H54 (cell line): Measurements from ENCODE around the gene UTY.

Source experiments
- DNase-seq: peaks from one replicate; pipeline ENCODE4 v3.0.0; 2011; ENCODE audit warnings: low spot score, mixed read lengths; ENCODE audit not compliant: insufficient read length
- FAIRE-seq: peaks from 3 replicates; lab custom pipeline; 2011; peaks lifted over from hg19 to GRCh38; lab: Jason Lieb, UNC
- POLR2A ChIP-seq: IDR thresholded peaks from 2 replicates; pipeline ENCODE4 v1.6.1; 2011; ENCODE audit warnings: low read depth, mild to moderate bottlenecking, low read length

The UTY gene

GRCh38 chrY:13363641-13364040 lies 116.2 kb downstream of the UTY start:
- FAIRE-seq (no peak), DNase-seq (no peak)

DNA sequence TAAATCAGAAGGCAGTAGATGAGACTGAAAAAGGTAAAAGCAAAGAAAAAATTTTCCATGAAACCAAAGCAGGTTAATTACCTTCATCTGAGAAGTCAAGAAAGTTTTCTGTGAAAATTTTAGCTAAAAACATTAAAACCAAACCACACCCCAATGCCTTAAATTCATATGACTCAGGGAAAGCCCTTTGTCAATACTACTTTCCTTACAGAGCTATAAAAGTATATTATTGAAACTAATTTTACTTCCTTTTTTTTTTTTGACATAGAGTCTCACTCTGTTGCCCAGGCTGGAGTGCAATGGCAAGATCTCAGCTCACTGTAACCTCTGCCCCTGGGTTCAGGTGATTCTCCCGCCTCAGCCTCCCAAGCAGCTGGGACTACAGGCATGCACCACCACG lies 117.2 kb downstream of the UTY start:
- no peak for TF ChIP-seq POLR2A
- FAIRE-seq (no peak), DNase-seq (no peak)

More at GRCh38 chrY:13363641-13364040, 116.2 kb downstream of the UTY start:
- no peak for TF ChIP-seq POLR2A

- TF ChIP-seq POLR2A, result no peak
- DNase-seq (no peak), FAIRE-seq (no peak)
Measured at GRCh38 chrY:13361656-13362636, 117.9 kb downstream of the UTY start.

- DNase-seq (no peak), FAIRE-seq (no peak)
- no peak for TF ChIP-seq POLR2A
Measured at GRCh38 chrY:13351443-13351842, 128.4 kb downstream of the UTY start.

- no peak for DNase-seq
- no peak for FAIRE-seq
- no peak for TF ChIP-seq POLR2A
Measured at GRCh38 chrY:13347106-13347505, 132.7 kb downstream of the UTY start.

GRCh38 chrY:13345549-13345948 lies 134.3 kb downstream of the UTY start:
- no peak for DNase-seq

DNA sequence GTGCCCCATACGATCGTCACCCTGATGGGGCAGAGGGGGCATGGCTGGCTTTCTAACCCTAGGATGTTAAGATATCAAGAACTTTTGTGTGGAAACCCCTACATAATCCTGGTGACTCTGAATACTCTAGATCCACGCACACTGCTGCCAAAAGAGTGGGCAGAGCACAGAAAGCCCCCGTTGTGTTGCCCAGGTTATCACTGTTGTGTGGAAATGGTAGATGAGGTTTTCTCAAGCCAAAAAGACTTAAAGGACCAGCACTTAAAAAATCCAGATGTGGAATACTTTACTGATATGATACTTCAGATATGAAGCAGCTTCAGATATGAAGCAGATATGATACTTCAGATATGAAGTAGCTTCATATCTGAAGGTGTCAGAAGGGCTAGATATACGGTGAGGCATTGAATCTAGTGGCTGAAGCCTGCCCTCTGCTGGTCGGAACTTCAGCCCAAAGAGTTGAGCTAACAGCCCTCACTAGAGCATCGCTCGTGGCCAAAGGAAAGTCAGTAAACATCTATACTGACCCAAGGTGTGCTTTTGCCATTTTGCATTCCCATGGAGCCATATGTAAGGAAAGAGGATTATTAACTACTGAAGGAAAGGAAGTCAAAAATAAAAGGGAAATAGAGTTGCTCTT lies 136.4 kb downstream of the UTY start:
- DNase-seq (no peak), FAIRE-seq (no peak)
- TF ChIP-seq POLR2A, result no peak

More at GRCh38 chrY:13345549-13345948, 134.3 kb downstream of the UTY start:
- TF ChIP-seq POLR2A, result no peak
- no peak for FAIRE-seq

DNA sequence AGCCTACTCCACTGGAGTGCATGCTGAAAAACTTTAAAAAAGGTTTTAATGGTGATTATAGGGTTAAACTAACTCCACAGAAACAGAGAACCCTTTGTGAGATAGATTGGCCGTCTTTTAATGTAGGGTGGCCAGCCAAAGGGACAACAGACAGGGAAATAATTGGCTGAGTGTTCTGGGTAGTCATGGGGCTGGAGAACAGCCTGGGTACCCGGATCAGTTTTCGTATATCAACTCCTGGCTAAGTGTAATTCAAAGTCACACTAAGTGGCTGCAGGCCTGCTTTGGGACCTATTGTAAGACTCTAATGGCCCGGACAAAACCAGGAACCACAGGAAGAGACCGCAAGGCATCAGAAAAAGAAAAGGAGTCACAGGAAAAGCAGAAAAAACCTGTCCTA lies 139.9 kb downstream of the UTY start:
- no peak for FAIRE-seq
- TF ChIP-seq POLR2A, result no peak
- no peak for DNase-seq

DNA sequence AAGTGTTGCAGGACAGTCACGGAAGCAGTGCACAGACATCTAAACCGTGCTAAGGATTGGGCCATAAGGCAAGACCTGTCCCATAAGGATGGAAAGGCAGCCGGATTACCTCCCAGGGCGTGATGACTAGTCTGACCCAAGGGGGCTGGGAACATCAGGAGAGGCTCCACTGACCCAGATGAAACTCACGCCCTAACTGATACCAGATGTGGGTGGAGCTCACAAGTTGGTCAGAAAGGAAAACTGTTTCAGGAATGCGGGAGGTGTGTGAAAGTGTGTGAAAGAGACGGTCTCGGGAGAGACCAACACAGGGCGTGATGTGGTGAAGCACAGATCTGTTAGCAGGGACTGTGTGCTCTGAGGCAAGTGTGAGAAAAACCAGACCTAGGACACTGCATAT lies 140.5 kb downstream of the UTY start:
- DNase-seq, result no peak
- TF ChIP-seq POLR2A, result no peak
- FAIRE-seq, result no peak

DNA sequence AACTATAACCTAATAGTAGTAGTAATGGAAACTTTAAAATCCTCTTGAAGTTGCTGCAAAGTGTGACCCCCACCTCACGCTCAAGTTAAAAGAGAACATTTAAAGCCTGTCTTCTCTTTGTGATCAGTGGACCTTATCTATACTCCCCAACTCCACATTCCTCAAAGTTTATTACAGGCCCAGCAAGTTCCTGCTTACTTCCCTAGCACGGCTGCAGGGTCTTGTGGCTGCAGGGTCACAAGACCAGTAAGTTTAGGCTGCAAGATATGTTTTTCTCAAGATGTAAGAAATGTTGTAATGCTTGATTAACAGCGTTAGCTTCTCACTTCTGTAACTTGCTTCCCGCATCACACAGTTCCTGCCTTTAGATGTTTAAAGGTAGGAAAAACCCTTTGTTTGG lies 141.1 kb downstream of the UTY start:
- FAIRE-seq, result no peak
- no peak for DNase-seq
- TF ChIP-seq POLR2A, result no peak

- no peak for TF ChIP-seq POLR2A
- no peak for FAIRE-seq
Measured at GRCh38 chrY:13337934-13338333, 141.9 kb downstream of the UTY start.

DNA sequence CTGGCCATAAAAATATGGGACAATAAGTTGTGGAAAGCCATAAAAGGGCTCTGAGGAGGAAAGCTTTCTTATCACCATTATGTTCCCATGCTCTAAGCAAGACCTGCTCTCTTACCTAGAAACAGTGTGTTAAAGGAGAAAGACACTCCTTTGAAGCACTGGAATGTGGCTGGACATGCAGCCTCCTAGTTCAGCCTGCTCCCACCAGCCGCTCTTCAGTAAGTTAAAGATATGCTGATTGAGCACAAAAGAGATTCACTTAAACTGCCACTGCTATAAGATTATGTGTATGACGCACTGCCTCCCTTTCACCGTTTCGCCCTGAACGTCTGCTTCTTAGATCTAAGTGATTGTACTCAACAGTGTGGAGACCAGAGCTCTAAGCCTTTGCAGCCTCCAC lies 146.0 kb downstream of the UTY start:
- no peak for TF ChIP-seq POLR2A
- FAIRE-seq, result no peak
- no peak for DNase-seq

More at GRCh38 chrY:13337934-13338333, 141.9 kb downstream of the UTY start:
- no peak for DNase-seq

DNA sequence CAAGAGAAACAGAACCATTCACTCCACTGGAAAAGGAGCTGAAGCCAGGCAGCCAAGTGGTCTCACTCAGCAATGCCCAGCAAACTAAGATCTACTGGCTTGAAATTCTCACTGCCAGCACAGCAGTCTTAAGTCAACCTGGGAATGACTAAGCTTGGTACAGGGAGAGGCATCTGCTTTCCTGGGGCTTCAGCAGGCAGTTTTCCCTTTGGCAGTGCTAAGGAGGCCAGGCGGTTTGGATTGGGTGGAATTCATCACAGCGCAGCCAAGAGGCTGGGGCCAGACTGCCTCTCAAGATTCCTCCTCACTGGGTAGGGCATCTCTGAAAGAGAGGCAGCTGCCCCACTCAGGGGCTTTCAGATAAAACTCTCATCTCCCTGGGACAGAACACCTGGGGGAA lies 149.2 kb downstream of the UTY start:
- TF ChIP-seq POLR2A, result no peak
- no peak for DNase-seq
- no peak for FAIRE-seq

GRCh38 chrY:13312966-13313365 lies 166.9 kb downstream of the UTY start:
- no peak for TF ChIP-seq POLR2A
- no peak for FAIRE-seq

More at GRCh38 chrY:13312966-13313365, 166.9 kb downstream of the UTY start:
- no peak for DNase-seq
